Measurements from ENCODE around the gene BCL11B. TPM values are rescaled to one million over a fixed set of nuclear protein-coding genes. Genes with fewer than 3 reads are reported as not detected.

Gene BCL11B
- total RNA-seq, 2 experiments from 2014 or later, result not detected

- intact Hi-C loops (cut with micrococcal nuclease; ENCODE audit: unreplicated experiment), result no loop called here
- no peak for DNase-seq (ENCODE audit: low spot score)
- TF ChIP-seq EZH2phosphoT487 (IDR thresholded peaks at IDR 0.05; ENCODE audit: borderline replicate concordance, low read depth, low read length), result no peak
- TF ChIP-seq, protein P1, sequence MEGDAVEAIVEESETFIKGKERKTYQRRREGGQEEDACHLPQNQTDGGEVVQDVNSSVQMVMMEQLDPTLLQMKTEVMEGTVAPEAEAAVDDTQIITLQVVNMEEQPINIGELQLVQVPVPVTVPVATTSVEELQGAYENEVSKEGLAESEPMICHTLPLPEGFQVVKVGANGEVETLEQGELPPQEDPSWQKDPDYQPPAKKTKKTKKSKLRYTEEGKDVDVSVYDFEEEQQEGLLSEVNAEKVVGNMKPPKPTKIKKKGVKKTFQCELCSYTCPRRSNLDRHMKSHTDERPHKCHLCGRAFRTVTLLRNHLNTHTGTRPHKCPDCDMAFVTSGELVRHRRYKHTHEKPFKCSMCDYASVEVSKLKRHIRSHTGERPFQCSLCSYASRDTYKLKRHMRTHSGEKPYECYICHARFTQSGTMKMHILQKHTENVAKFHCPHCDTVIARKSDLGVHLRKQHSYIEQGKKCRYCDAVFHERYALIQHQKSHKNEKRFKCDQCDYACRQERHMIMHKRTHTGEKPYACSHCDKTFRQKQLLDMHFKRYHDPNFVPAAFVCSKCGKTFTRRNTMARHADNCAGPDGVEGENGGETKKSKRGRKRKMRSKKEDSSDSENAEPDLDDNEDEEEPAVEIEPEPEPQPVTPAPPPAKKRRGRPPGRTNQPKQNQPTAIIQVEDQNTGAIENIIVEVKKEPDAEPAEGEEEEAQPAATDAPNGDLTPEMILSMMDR (conservative IDR thresholded peaks at IDR 0.05; ENCODE audit: low read length), result no peak
- Histone ChIP-seq H3K36me3 (ENCODE audit: insufficient read depth, low read length) (no peaks in the 10 kb centered on the region), H3K79me2 (ENCODE audit: insufficient read depth, low read depth, low read length) (no peaks in the 10 kb centered on the region), H3K4me3 (ENCODE audit: low read depth, low read length, poor library complexity, severe bottlenecking) (no peak overlapping the region), H3K4me2 (ENCODE audit: low read length) (no peak overlapping the region), H3K9me2 (ENCODE audit: insufficient read depth, low read length) (no peaks in the 10 kb centered on the region), H2AFZ (ENCODE audit: low read length) (no peak overlapping the region), H3K4me1 (ENCODE audit: insufficient read depth, low read length, poor library complexity, severe bottlenecking) (no peaks in the 10 kb centered on the region), H4K20me1 (ENCODE audit: insufficient read depth, low read length) (no peaks in the 10 kb centered on the region), H3K27ac (ENCODE audit: low read depth, low read length, poor library complexity, severe bottlenecking) (no peak overlapping the region), H3K9me3 (ENCODE audit: low read length) (no peaks in the 10 kb centered on the region)
- ChIA-PET POLR2A (interaction anchor here (0.6 kb wide), 1 partner anchor 639 kb away, joined by 3 read pairs; no protein-coding TSS in a partner anchor), CTCF (ENCODE audit: unreplicated experiment) (no interaction called here)
- no TSS peak for BruUV-seq (replicated peaks)
Measured at GRCh38 chr14:99260116-99260515, 11.9 kb downstream of the BCL11B start.

DNA sequence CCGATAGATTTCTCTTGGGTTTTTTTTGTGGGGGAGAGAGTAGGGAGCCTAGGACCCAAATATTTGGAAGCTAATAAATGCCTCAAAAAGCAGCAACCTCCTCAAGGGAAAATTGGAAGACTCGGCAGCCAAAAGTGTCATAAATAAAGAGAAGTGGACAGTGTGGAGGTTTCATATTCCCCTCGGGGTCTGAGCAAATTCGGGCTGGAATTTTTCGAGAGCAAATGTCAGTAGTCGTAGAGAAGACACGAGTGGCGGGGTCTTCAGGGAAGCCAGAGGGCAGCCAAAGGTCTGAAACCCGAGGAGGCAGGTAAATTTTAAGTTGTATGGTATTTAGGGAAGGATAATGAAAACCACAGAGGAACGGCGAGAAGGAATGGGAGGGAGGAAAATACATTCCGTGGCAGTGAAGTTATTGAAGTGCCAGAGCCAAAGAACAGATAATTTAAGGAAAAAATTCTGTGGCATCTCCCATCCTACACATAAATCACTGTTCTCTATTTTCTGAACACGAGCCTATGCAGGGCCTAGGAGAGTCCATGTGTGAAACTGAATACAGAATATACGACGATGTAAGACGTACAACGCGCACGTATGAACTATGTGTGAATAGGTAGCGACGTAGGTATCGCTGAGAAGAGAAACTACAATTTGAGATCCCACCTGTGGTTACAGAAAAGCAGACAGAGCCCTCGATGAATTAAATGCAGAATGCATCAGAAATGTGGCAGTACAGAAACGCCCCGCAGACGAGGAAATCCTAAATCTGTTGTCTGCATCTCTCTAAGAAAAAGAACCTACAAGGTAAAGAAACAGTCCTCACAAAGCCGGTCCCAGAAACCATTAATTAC, 12.9 kb downstream of the BCL11B start:
- intact Hi-C loops (cut with micrococcal nuclease; ENCODE audit: unreplicated experiment), result no loop called here
- Histone ChIP-seq H4K20me1 (ENCODE audit: insufficient read depth, low read length) (no peaks in the 10 kb centered on the region), H3K4me3 (ENCODE audit: low read depth, low read length, poor library complexity, severe bottlenecking) (no peak overlapping the region), H3K9me3 (ENCODE audit: low read length) (no peaks in the 10 kb centered on the region), H3K9me2 (ENCODE audit: insufficient read depth, low read length) (no peaks in the 10 kb centered on the region), H3K27ac (ENCODE audit: low read depth, low read length, poor library complexity, severe bottlenecking) (no peak overlapping the region), H2AFZ (ENCODE audit: low read length) (no peak overlapping the region), H3K79me2 (ENCODE audit: insufficient read depth, low read depth, low read length) (no peaks in the 10 kb centered on the region), H3K4me2 (ENCODE audit: low read length) (no peak overlapping the region), H3K4me1 (ENCODE audit: insufficient read depth, low read length, poor library complexity, severe bottlenecking) (no peaks in the 10 kb centered on the region), H3K36me3 (ENCODE audit: insufficient read depth, low read length) (no peaks in the 10 kb centered on the region)
- no peak for DNase-seq (ENCODE audit: low spot score)
- TF ChIP-seq EZH2phosphoT487 (IDR thresholded peaks at IDR 0.05; ENCODE audit: borderline replicate concordance, low read depth, low read length), result no peak
- TF ChIP-seq, protein P1 (conservative IDR thresholded peaks at IDR 0.05; ENCODE audit: low read length), result no peak
- no TSS peak for BruUV-seq (replicated peaks)
- ChIA-PET POLR2A (no interaction called here), CTCF (ENCODE audit: unreplicated experiment) (no interaction called here)

GRCh38 chr14:99258341-99258861, 13.6 kb downstream of the BCL11B start:
- H4K20me1 ChIP-seq (ENCODE audit: insufficient read depth, low read length), result no peaks in the 10 kb centered on the region
- ChIA-PET POLR2A (interaction anchor here (0.6 kb wide), 1 partner anchor 780 kb away, joined by 3 read pairs; no protein-coding TSS in a partner anchor), CTCF (ENCODE audit: unreplicated experiment) (no interaction called here)
- no peak overlapping the region for H3K27ac ChIP-seq (ENCODE audit: low read depth, low read length, poor library complexity, severe bottlenecking)
- no peaks in the 10 kb centered on the region for H3K79me2 ChIP-seq (ENCODE audit: insufficient read depth, low read depth, low read length)
- H3K9me3 ChIP-seq (ENCODE audit: low read length), result no peaks in the 10 kb centered on the region
- H3K4me3 ChIP-seq (ENCODE audit: low read depth, low read length, poor library complexity, severe bottlenecking), result no peak overlapping the region
- no peak overlapping the region for H3K4me2 ChIP-seq (ENCODE audit: low read length)
- no TSS peak for BruUV-seq (replicated peaks)
- H2AFZ ChIP-seq (ENCODE audit: low read length), result no peak overlapping the region
- H3K4me1 ChIP-seq (ENCODE audit: insufficient read depth, low read length, poor library complexity, severe bottlenecking), result no peaks in the 10 kb centered on the region
- no peaks in the 10 kb centered on the region for H3K36me3 ChIP-seq (ENCODE audit: insufficient read depth, low read length)
- intact Hi-C loops (cut with micrococcal nuclease; ENCODE audit: unreplicated experiment), result no loop called here
- no peak for DNase-seq (ENCODE audit: low spot score)
- TF ChIP-seq, protein P1 (conservative IDR thresholded peaks at IDR 0.05; ENCODE audit: low read length), result no peak
- no peak for TF ChIP-seq EZH2phosphoT487 (IDR thresholded peaks at IDR 0.05; ENCODE audit: borderline replicate concordance, low read depth, low read length)
- H3K9me2 ChIP-seq (ENCODE audit: insufficient read depth, low read length), result no peaks in the 10 kb centered on the region

All from OCI-LY7 (cell line).